ENCODE measurements around the gene UGT1A9. TPM values are rescaled to one million over a fixed set of nuclear protein-coding genes. Genes with fewer than 3 reads are reported as not detected.
"Not testable (repeated sequence)": the region's sequence is repeated elsewhere in the genome, so short reads cannot be mapped to it uniquely, and the experiment has no call there.

The UGT1A9 gene
- polyA plus RNA-seq, 1 donor from 2014 or later: not detected

- TF ChIP-seq MXI1 (conservative IDR thresholded peaks at IDR 0.05; ENCODE audit: poor library complexity, severe bottlenecking) (no peak), EZH2 (IDR thresholded peaks at IDR 0.05; ENCODE audit: borderline replicate concordance, insufficient read depth, low read length, poor library complexity, severe bottlenecking) (no peak), SMC3 (conservative IDR thresholded peaks at IDR 0.05; ENCODE audit: poor library complexity) (no peak), RAD21 (conservative IDR thresholded peaks at IDR 0.05) (no peak), REST (IDR thresholded peaks at IDR 0.05; ENCODE audit: borderline replicate concordance) (no peak), TAF1 (IDR thresholded peaks at IDR 0.05; ENCODE audit: low read depth) (no peak), POLR2AphosphoS5 (IDR thresholded peaks at IDR 0.05) (no peak), EP300 (conservative IDR thresholded peaks at IDR 0.05; ENCODE audit: poor library complexity, severe bottlenecking) (no peak), CTCF (IDR thresholded peaks at IDR 0.05; ENCODE audit: poor library complexity, severe bottlenecking) (no peak)
- Histone ChIP-seq H3K36me3 (ENCODE audit: insufficient read depth, low read length) (no peaks in the 10 kb centered on the region), H3K9me2 (ENCODE audit: insufficient read depth, low read length) (no peaks in the 10 kb centered on the region), H3K4me3 (ENCODE audit: low read length) (no peak overlapping the region), H2AFZ (ENCODE audit: low read depth, low read length) (no peak overlapping the region), H3K27ac (ENCODE audit: low read length) (no peak overlapping the region), H3K27me3 (ENCODE audit: insufficient read depth, low read depth, low read length) (no peaks in the 10 kb centered on the region), H3K9me3 (ENCODE audit: low read length) (no peaks in the 10 kb centered on the region), H3K9ac (ENCODE audit: low read length) (no peak overlapping the region), H3K4me2 (ENCODE audit: low read length) (no peak overlapping the region), H4K20me1 (ENCODE audit: insufficient read depth) (no peaks in the 10 kb centered on the region), H3K79me2 (replicated peaks; ENCODE audit: insufficient read depth, low read length) (no peaks in the 10 kb centered on the region), H3F3A (ENCODE audit: insufficient read depth, low read length, poor library complexity, severe bottlenecking) (no peaks in the 10 kb centered on the region)
Observed at GRCh38 chr2:233699424-233700027, 27.8 kb downstream of the UGT1A9 start.

GRCh38 chr2:233700028-233700635 is 28.4 kb downstream of the UGT1A9 start:
- Histone ChIP-seq H3K79me2 (replicated peaks; ENCODE audit: insufficient read depth, low read length) (no peaks in the 10 kb centered on the region), H2AFZ (ENCODE audit: low read depth, low read length) (no peak overlapping the region), H3K4me3 (ENCODE audit: low read length) (no peak overlapping the region), H3K9me3 (ENCODE audit: low read length) (no peaks in the 10 kb centered on the region), H3F3A (ENCODE audit: insufficient read depth, low read length, poor library complexity, severe bottlenecking) (no peaks in the 10 kb centered on the region), H4K20me1 (ENCODE audit: insufficient read depth) (no peaks in the 10 kb centered on the region), H3K4me2 (ENCODE audit: low read length) (no peak overlapping the region), H3K27ac (ENCODE audit: low read length) (no peak overlapping the region), H3K9ac (ENCODE audit: low read length) (no peak overlapping the region), H3K36me3 (ENCODE audit: insufficient read depth, low read length) (no peaks in the 10 kb centered on the region), H3K9me2 (ENCODE audit: insufficient read depth, low read length) (no peaks in the 10 kb centered on the region), H3K27me3 (ENCODE audit: insufficient read depth, low read depth, low read length) (no peaks in the 10 kb centered on the region)
- no peak for TF ChIP-seq REST (IDR thresholded peaks at IDR 0.05; ENCODE audit: borderline replicate concordance)
- TF ChIP-seq EP300 (conservative IDR thresholded peaks at IDR 0.05; ENCODE audit: poor library complexity, severe bottlenecking): no peak
- TF ChIP-seq MXI1 (conservative IDR thresholded peaks at IDR 0.05; ENCODE audit: poor library complexity, severe bottlenecking): no peak
- no peak for TF ChIP-seq CTCF (IDR thresholded peaks at IDR 0.05; ENCODE audit: poor library complexity, severe bottlenecking)
- TF ChIP-seq RAD21 (conservative IDR thresholded peaks at IDR 0.05): no peak
- TF ChIP-seq SMC3 (conservative IDR thresholded peaks at IDR 0.05; ENCODE audit: poor library complexity): no peak
- no peak for TF ChIP-seq TAF1 (IDR thresholded peaks at IDR 0.05; ENCODE audit: low read depth)
- TF ChIP-seq EZH2 (IDR thresholded peaks at IDR 0.05; ENCODE audit: borderline replicate concordance, insufficient read depth, low read length, poor library complexity, severe bottlenecking): no peak
- no peak for TF ChIP-seq POLR2AphosphoS5 (IDR thresholded peaks at IDR 0.05)

- H3K4me2 ChIP-seq (ENCODE audit: low read length); H3K27me3 ChIP-seq (ENCODE audit: insufficient read depth, low read depth, low read length); H3K9ac ChIP-seq (ENCODE audit: low read length): not testable (repeated sequence)
Observed at GRCh38 chr2:233700842-233701241, 29.1 kb downstream of the UGT1A9 start.

More at GRCh38 chr2:233700842-233701241, 29.1 kb downstream of the UGT1A9 start:
- not testable (repeated sequence) for H3K9me2 ChIP-seq (ENCODE audit: insufficient read depth, low read length); H3K27ac ChIP-seq (ENCODE audit: low read length); H3F3A ChIP-seq (ENCODE audit: insufficient read depth, low read length, poor library complexity, severe bottlenecking); H3K79me2 ChIP-seq (replicated peaks; ENCODE audit: insufficient read depth, low read length); H3K4me3 ChIP-seq (ENCODE audit: low read length); H3K9me3 ChIP-seq (ENCODE audit: low read length); H4K20me1 ChIP-seq (ENCODE audit: insufficient read depth); H2AFZ ChIP-seq (ENCODE audit: low read depth, low read length); H3K36me3 ChIP-seq (ENCODE audit: insufficient read depth, low read length)

Measured in neural cell (in vitro differentiated cells).